Activated T-cell treated with anti-CD3 and anti-CD28 coated beads, Interleukin-2, amount 50 U/mL, for 72 hours (primary cell): ENCODE results near the gene PLAGL2. TPM values are rescaled to one million over a fixed set of nuclear protein-coding genes. Genes with fewer than 3 reads are reported as not detected.
"Not testable (repeated sequence)": the region's sequence is repeated elsewhere in the genome, so short reads cannot be mapped to it uniquely, and the experiment has no call there.

Experiments used
- ATAC-seq, 2 donors: fragments of 150-1000 bp; cut with Tn5 transposase; replicated peaks in 1 of 2; 2 replicates each; pipeline ENCODE4 v1.10.0; 2021; ENCODE audit warnings: moderate library complexity in 2 of 2, mild to moderate bottlenecking in 1 of 2
- DNase-seq, 2 donors: peaks; one replicate each; pipeline ENCODE4 v3.0.0; 2021 to 2022; ENCODE audit warnings: mixed read lengths in 1 of 2
- H3K27ac Mint-ChIP-seq: one replicate; pipeline ENCODE4 v1.8.0; 2022; ENCODE audit warnings: mild to moderate bottlenecking, moderate library complexity, mixed read lengths
- H3K27me3 Mint-ChIP-seq: one replicate; pipeline ENCODE4 v1.8.0; 2022; ENCODE audit warnings: low read depth, mixed read lengths
- H3K36me3 Mint-ChIP-seq, 2 donors: one replicate each; pipeline ENCODE4 v1.8.0; 2022; ENCODE audit warnings: mixed read lengths in 2 of 2, mild to moderate bottlenecking in 1 of 2; ENCODE audit not compliant: insufficient read depth in 2 of 2
- H3K4me1 Mint-ChIP-seq: one replicate; pipeline ENCODE4 v1.8.0; 2022; ENCODE audit warnings: low read depth, mixed read lengths
- H3K4me3 Mint-ChIP-seq, 2 donors: one replicate each; pipeline ENCODE4 v1.8.0; 2022; ENCODE audit warnings: mild to moderate bottlenecking in 2 of 2, mixed read lengths in 2 of 2, moderate library complexity in 2 of 2
- H3K9me3 Mint-ChIP-seq, 2 donors: one replicate each; pipeline ENCODE4 v1.8.0; 2022; ENCODE audit warnings: mixed read lengths in 2 of 2
- total RNA-seq, 2 donors: library from RNA; stranded (reverse); gene quantifications; one replicate each; pipeline ENCODE4 v1.2.3, GENCODE V29; 2022

PLAGL2 gene
- total RNA-seq, 2 donors from 2014 or later, result 98.8 to 107 TPM

- Mint-ChIP-seq H3K4me1 (peaks cover 4% of the 10 kb centered on the region), H3K27me3 (no peaks in the 10 kb centered on the region), H3K36me3 (no peaks in the 10 kb centered on the region), H3K9me3 (no peaks in the 10 kb centered on the region), H3K27ac (no peak overlapping the region), H3K4me3 (no peak overlapping the region)
- ATAC-seq (no peak), DNase-seq (no peak)
Measured at GRCh38 chr20:32179934-32180333, 27.6 kb downstream of the PLAGL2 start.

- no peak for ATAC-seq
- DNase-seq, result no peak
- no peak overlapping the region for H3K27ac Mint-ChIP-seq
- no peak overlapping the region for H3K4me3 Mint-ChIP-seq
- no peaks in the 10 kb centered on the region for H3K36me3 Mint-ChIP-seq
- peaks cover 4% of the 10 kb centered on the region for H3K4me1 Mint-ChIP-seq
- H3K9me3 Mint-ChIP-seq, result no peaks in the 10 kb centered on the region
- H3K27me3 Mint-ChIP-seq, result no peaks in the 10 kb centered on the region
Measured at GRCh38 chr20:32179515-32179914, 28.0 kb downstream of the PLAGL2 start.

- H3K9me3 Mint-ChIP-seq, H3K36me3 Mint-ChIP-seq, H3K27me3 Mint-ChIP-seq, H3K4me1 Mint-ChIP-seq, H3K27ac Mint-ChIP-seq, DNase-seq, ATAC-seq, H3K4me3 Mint-ChIP-seq: not testable (repeated sequence)
Measured at GRCh38 chr20:32177696-32178095, 29.8 kb downstream of the PLAGL2 start.

- no peak for ATAC-seq
- Mint-ChIP-seq H3K9me3 (no peaks in the 10 kb centered on the region), H3K4me3 (no peak overlapping the region), H3K4me1 (no peaks in the 10 kb centered on the region), H3K27ac (no peak overlapping the region), H3K27me3 (no peaks in the 10 kb centered on the region), H3K36me3 (peaks cover 3 to 6% of the 10 kb centered on the region in 2 donors)
- DNase-seq, result no peak
Measured at GRCh38 chr20:32168184-32168910, 39.2 kb downstream of the PLAGL2 start.

- H3K27me3 Mint-ChIP-seq, result no peaks in the 10 kb centered on the region
- no peaks in the 10 kb centered on the region for H3K9me3 Mint-ChIP-seq
- ATAC-seq (no peak), DNase-seq (no peak)
- no peak overlapping the region for H3K27ac Mint-ChIP-seq
- no peak overlapping the region for H3K4me3 Mint-ChIP-seq
- H3K4me1 Mint-ChIP-seq, result no peaks in the 10 kb centered on the region
- H3K36me3 Mint-ChIP-seq, result peaks cover 3 to 9% of the 10 kb centered on the region in 2 donors
Measured at GRCh38 chr20:32167552-32167951, 40.0 kb downstream of the PLAGL2 start.

GRCh38 chr20:32165836-32166545 lies 41.6 kb downstream of the PLAGL2 start:
- H3K27ac Mint-ChIP-seq, result peak overlapping the region; percentile 29
- no peaks in the 10 kb centered on the region for H3K9me3 Mint-ChIP-seq
- H3K36me3 Mint-ChIP-seq, result peaks cover 5 to 16% of the 10 kb centered on the region in 2 donors
- no peaks in the 10 kb centered on the region for H3K4me1 Mint-ChIP-seq
- ATAC-seq (no peak), DNase-seq (no peak)
- H3K27me3 Mint-ChIP-seq, result no peaks in the 10 kb centered on the region
- H3K4me3 Mint-ChIP-seq, result no peak overlapping the region

- DNase-seq (no peak), ATAC-seq (no peak)
- Mint-ChIP-seq H3K9me3 (no peaks in the 10 kb centered on the region), H3K27ac (no peak overlapping the region), H3K4me1 (no peaks in the 10 kb centered on the region), H3K27me3 (no peaks in the 10 kb centered on the region), H3K36me3 (peaks cover 5 to 16% of the 10 kb centered on the region in 2 donors), H3K4me3 (no peak overlapping the region)
Measured at GRCh38 chr20:32164984-32165735, 42.4 kb downstream of the PLAGL2 start.

GRCh38 chr20:32163951-32164350 lies 43.6 kb downstream of the PLAGL2 start:
- ATAC-seq (no peak), DNase-seq (no peak)
- H3K9me3 Mint-ChIP-seq, result no peaks in the 10 kb centered on the region
- H3K4me3 Mint-ChIP-seq, result no peak overlapping the region
- H3K27me3 Mint-ChIP-seq, result no peaks in the 10 kb centered on the region
- H3K36me3 Mint-ChIP-seq, result peaks cover 5 to 16% of the 10 kb centered on the region in 2 donors
- no peak overlapping the region for H3K27ac Mint-ChIP-seq
- peaks cover under 1% of the 10 kb centered on the region for H3K4me1 Mint-ChIP-seq

- Mint-ChIP-seq H3K4me1 (peaks cover 10% of the 10 kb centered on the region), H3K9me3 (no peaks in the 10 kb centered on the region), H3K36me3 (peaks cover 7 to 20% of the 10 kb centered on the region in 2 donors), H3K27me3 (no peaks in the 10 kb centered on the region), H3K27ac (peak overlapping the region; percentile 10), H3K4me3 (no peak overlapping the region)
- DNase-seq (no peak), ATAC-seq (no peak)
Measured at GRCh38 chr20:32162351-32162750, 45.2 kb downstream of the PLAGL2 start.

GRCh38 chr20:32160341-32160740 lies 47.2 kb downstream of the PLAGL2 start:
- H3K27ac Mint-ChIP-seq, result no peak overlapping the region
- H3K36me3 Mint-ChIP-seq, result peaks cover 6 to 20% of the 10 kb centered on the region in 2 donors
- H3K4me3 Mint-ChIP-seq, result no peak overlapping the region
- ATAC-seq (no peak), DNase-seq (no peak)
- no peaks in the 10 kb centered on the region for H3K9me3 Mint-ChIP-seq
- H3K27me3 Mint-ChIP-seq, result no peaks in the 10 kb centered on the region
- H3K4me1 Mint-ChIP-seq, result peaks cover 13% of the 10 kb centered on the region

- DNase-seq (no peak), ATAC-seq (no peak)
- Mint-ChIP-seq H3K27ac (no peak overlapping the region), H3K4me1 (peaks cover 18% of the 10 kb centered on the region), H3K27me3 (no peaks in the 10 kb centered on the region), H3K9me3 (no peaks in the 10 kb centered on the region), H3K36me3 (peaks cover 6 to 20% of the 10 kb centered on the region in 2 donors), H3K4me3 (no peak overlapping the region)
Measured at GRCh38 chr20:32159766-32160221, 47.7 kb downstream of the PLAGL2 start.

- peaks cover 18% of the 10 kb centered on the region for H3K4me1 Mint-ChIP-seq
- peak overlapping the region; percentile 46 for H3K27ac Mint-ChIP-seq
- ATAC-seq (peak; percentile 80 to 90), DNase-seq (peak; percentile 14 to 18)
- H3K36me3 Mint-ChIP-seq, result peaks cover 5 to 18% of the 10 kb centered on the region in 2 donors
- H3K4me3 Mint-ChIP-seq, result no peak overlapping the region
- H3K27me3 Mint-ChIP-seq, result no peaks in the 10 kb centered on the region
- H3K9me3 Mint-ChIP-seq, result no peaks in the 10 kb centered on the region
Measured at GRCh38 chr20:32158943-32159660, 48.4 kb downstream of the PLAGL2 start.
